ENCODE results near the gene RFXANK.

Gene RFXANK

DNA sequence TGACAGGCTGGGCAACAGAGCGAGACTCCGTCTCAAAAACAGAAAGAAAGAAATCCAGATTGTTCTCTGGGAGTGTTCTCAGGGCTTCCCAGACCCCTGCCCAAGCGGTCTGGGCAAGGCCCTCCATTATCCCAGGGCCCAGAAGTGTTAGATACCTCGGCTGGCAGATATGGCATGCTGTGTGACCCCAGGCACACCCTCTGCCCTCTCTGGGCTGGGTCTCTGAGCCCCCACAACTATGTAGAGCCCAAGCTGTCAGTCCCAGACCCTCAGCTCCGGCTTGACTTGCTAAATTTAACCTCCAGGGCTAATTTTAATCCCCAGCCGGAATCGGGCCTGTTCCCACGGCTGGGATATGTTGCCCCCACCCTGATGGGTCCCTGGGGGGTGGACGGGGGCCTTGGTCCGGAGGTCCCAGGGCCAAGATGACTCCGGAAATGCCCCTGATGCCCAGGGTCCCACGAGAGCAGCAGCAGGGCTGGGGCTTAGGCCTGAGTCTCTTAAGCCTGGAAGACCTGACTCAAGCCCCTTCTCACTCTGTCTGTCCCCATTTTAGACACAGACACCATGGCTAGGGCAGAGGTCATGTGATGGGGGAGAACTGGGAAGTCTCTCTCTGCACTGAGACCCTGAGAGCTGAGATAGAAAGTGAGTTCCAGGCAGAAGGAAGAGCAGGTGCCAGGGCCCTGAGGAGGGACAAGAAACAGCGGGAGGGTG, 39.2 kb upstream of the RFXANK start:
- Histone ChIP-seq H3K36me3 (ENCODE audit: insufficient read depth) (no peaks in the 10 kb centered on the region), H3K4me1 (ENCODE audit: low read depth, poor library complexity, severe bottlenecking) (no peaks in the 10 kb centered on the region)

GRCh38 chr19:19154768-19155494, 37.1 kb upstream of the RFXANK start:
- Histone ChIP-seq H3K27me3 (ENCODE audit: insufficient read depth, low read depth) (no peaks in the 10 kb centered on the region), H3K4me1 (ENCODE audit: low read depth, poor library complexity, severe bottlenecking) (no peaks in the 10 kb centered on the region), H3K9ac (no peak overlapping the region), H3K27ac (no peak overlapping the region), H2AFZ (ENCODE audit: low read depth) (no peak overlapping the region), H3K4me3 (IDR thresholded peaks at IDR 0.05; ENCODE audit: insufficient read depth, low read depth, low read length) (no peak overlapping the region), H3K4me2 (no peak overlapping the region), H3K36me3 (ENCODE audit: insufficient read depth) (no peaks in the 10 kb centered on the region), H3K79me2 (ENCODE audit: insufficient read depth, low read depth) (no peaks in the 10 kb centered on the region), H4K20me1 (ENCODE audit: insufficient read depth) (no peaks in the 10 kb centered on the region)
- TF ChIP-seq CTCF (conservative IDR thresholded peaks at IDR 0.05; ENCODE audit: low read depth, low read length): no peak

More for the DNA sequence above, 39.2 kb upstream of the RFXANK start:
- Histone ChIP-seq H4K20me1 (ENCODE audit: insufficient read depth) (no peaks in the 10 kb centered on the region), H3K27me3 (ENCODE audit: insufficient read depth, low read depth) (no peaks in the 10 kb centered on the region), H3K4me2 (no peak overlapping the region), H2AFZ (ENCODE audit: low read depth) (no peak overlapping the region), H3K79me2 (ENCODE audit: insufficient read depth, low read depth) (no peaks in the 10 kb centered on the region), H3K27ac (no peak overlapping the region), H3K9ac (no peak overlapping the region), H3K4me3 (IDR thresholded peaks at IDR 0.05; ENCODE audit: insufficient read depth, low read depth, low read length) (no peak overlapping the region)
- TF ChIP-seq CTCF (conservative IDR thresholded peaks at IDR 0.05; ENCODE audit: low read depth, low read length): no peak

GRCh38 chr19:19155495-19156219, 36.4 kb upstream of the RFXANK start:
- Histone ChIP-seq H3K4me2 (no peak overlapping the region), H3K36me3 (ENCODE audit: insufficient read depth) (no peaks in the 10 kb centered on the region), H3K27ac (no peak overlapping the region), H3K4me1 (ENCODE audit: low read depth, poor library complexity, severe bottlenecking) (no peaks in the 10 kb centered on the region), H3K27me3 (ENCODE audit: insufficient read depth, low read depth) (no peaks in the 10 kb centered on the region), H3K4me3 (IDR thresholded peaks at IDR 0.05; ENCODE audit: insufficient read depth, low read depth, low read length) (no peak overlapping the region), H2AFZ (ENCODE audit: low read depth) (no peak overlapping the region), H3K9ac (no peak overlapping the region), H4K20me1 (ENCODE audit: insufficient read depth) (no peaks in the 10 kb centered on the region), H3K79me2 (ENCODE audit: insufficient read depth, low read depth) (no peaks in the 10 kb centered on the region)
- no peak for TF ChIP-seq CTCF (conservative IDR thresholded peaks at IDR 0.05; ENCODE audit: low read depth, low read length)

DNA sequence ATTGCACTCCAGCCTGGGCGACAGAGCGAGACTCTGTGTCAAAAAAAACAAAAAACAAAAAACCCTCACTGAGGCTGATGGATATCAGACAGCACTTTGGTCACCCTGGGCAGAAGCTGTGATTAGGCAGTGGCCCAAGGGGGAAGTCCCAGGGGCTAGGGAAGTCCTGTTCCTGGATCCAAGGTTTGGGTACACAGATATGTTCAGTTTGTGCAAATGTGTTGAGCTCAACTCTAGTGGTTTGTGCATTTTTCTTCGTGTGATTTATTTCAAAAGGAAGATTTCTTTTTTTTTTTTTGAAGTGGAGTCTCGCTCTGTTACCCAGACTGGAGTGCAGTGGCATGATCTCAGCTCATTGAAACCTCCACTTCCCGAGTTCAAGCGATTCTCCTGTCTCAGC, 34.2 kb upstream of the RFXANK start:
- no peak for TF ChIP-seq CTCF (conservative IDR thresholded peaks at IDR 0.05; ENCODE audit: low read depth, low read length)
- no peak overlapping the region for H3K4me3 ChIP-seq (IDR thresholded peaks at IDR 0.05; ENCODE audit: insufficient read depth, low read depth, low read length)
- H3K4me1 ChIP-seq (ENCODE audit: low read depth, poor library complexity, severe bottlenecking): no peaks in the 10 kb centered on the region
- H4K20me1 ChIP-seq (ENCODE audit: insufficient read depth): no peaks in the 10 kb centered on the region
- no peak overlapping the region for H3K27ac ChIP-seq
- no peaks in the 10 kb centered on the region for H3K36me3 ChIP-seq (ENCODE audit: insufficient read depth)
- H3K27me3 ChIP-seq (ENCODE audit: insufficient read depth, low read depth): no peaks in the 10 kb centered on the region
- H3K9ac ChIP-seq: no peak overlapping the region
- H2AFZ ChIP-seq (ENCODE audit: low read depth): no peak overlapping the region
- no peaks in the 10 kb centered on the region for H3K79me2 ChIP-seq (ENCODE audit: insufficient read depth, low read depth)
- no peak overlapping the region for H3K4me2 ChIP-seq
